ENCODE data around the gene MPRIP.

The MPRIP gene

GRCh38 chr17:17127730-17128291, 85.6 kb downstream of the MPRIP start:
- TF ChIP-seq RAD21 (IDR thresholded peaks at IDR 0.05; ENCODE audit: low read depth), result no peak
- TF ChIP-seq YY1 (IDR thresholded peaks at IDR 0.05; ENCODE audit: low read depth), result no peak
- TF ChIP-seq TEAD4 (IDR thresholded peaks at IDR 0.05), result no peak
- TF ChIP-seq CREB1 (IDR thresholded peaks at IDR 0.05; ENCODE audit: low read depth), result no peak
- no peak for TF ChIP-seq NFIC (IDR thresholded peaks at IDR 0.05)
- no peak for TF ChIP-seq ZBTB7A (IDR thresholded peaks at IDR 0.05; ENCODE audit: low read depth)
- TF ChIP-seq FOXM1 (IDR thresholded peaks at IDR 0.05; ENCODE audit: borderline replicate concordance, low read depth), result no peak
- TF ChIP-seq EP300 (IDR thresholded peaks at IDR 0.05; ENCODE audit: borderline replicate concordance), result no peak
- TF ChIP-seq MAX (IDR thresholded peaks at IDR 0.05), result no peak
- no peak for TF ChIP-seq TCF12 (IDR thresholded peaks at IDR 0.05; ENCODE audit: low read depth)
- TF ChIP-seq USF1 (IDR thresholded peaks at IDR 0.05), result no peak
- no peak for TF ChIP-seq EGR1 (IDR thresholded peaks at IDR 0.05)
- no peak for TF ChIP-seq CEBPB (IDR thresholded peaks at IDR 0.05)
- TF ChIP-seq REST (IDR thresholded peaks at IDR 0.05; ENCODE audit: low read depth), result no peak
- no peak for TF ChIP-seq TAF1 (IDR thresholded peaks at IDR 0.05; ENCODE audit: low read depth)

GRCh38 chr17:17128476-17129075, 86.3 kb downstream of the MPRIP start:
- TF ChIP-seq USF1 (IDR thresholded peaks at IDR 0.05) (no peak), TAF1 (IDR thresholded peaks at IDR 0.05; ENCODE audit: low read depth) (no peak), YY1 (IDR thresholded peaks at IDR 0.05; ENCODE audit: low read depth) (no peak), TEAD4 (IDR thresholded peaks at IDR 0.05) (no peak), MAX (IDR thresholded peaks at IDR 0.05) (no peak), FOXM1 (IDR thresholded peaks at IDR 0.05; ENCODE audit: borderline replicate concordance, low read depth) (no peak), NFIC (IDR thresholded peaks at IDR 0.05) (no peak), ZBTB7A (IDR thresholded peaks at IDR 0.05; ENCODE audit: low read depth) (no peak), REST (IDR thresholded peaks at IDR 0.05; ENCODE audit: low read depth) (no peak), EP300 (IDR thresholded peaks at IDR 0.05; ENCODE audit: borderline replicate concordance) (no peak), EGR1 (IDR thresholded peaks at IDR 0.05) (no peak), RAD21 (IDR thresholded peaks at IDR 0.05; ENCODE audit: low read depth) (no peak), CREB1 (IDR thresholded peaks at IDR 0.05; ENCODE audit: low read depth) (no peak)

- TF ChIP-seq TAF1 (IDR thresholded peaks at IDR 0.05; ENCODE audit: low read depth) (no peak), YY1 (IDR thresholded peaks at IDR 0.05; ENCODE audit: low read depth) (no peak), FOXM1 (IDR thresholded peaks at IDR 0.05; ENCODE audit: borderline replicate concordance, low read depth) (no peak)
These were observed 87.2 kb downstream of the MPRIP start for GRCh38 chr17:17129466-17129865.

- TF ChIP-seq RAD21 (IDR thresholded peaks at IDR 0.05; ENCODE audit: low read depth) (no peak), TEAD4 (IDR thresholded peaks at IDR 0.05) (no peak), CEBPB (IDR thresholded peaks at IDR 0.05) (no peak), MAX (IDR thresholded peaks at IDR 0.05) (no peak), CREB1 (IDR thresholded peaks at IDR 0.05; ENCODE audit: low read depth) (no peak), EGR1 (IDR thresholded peaks at IDR 0.05) (no peak), FOXM1 (IDR thresholded peaks at IDR 0.05; ENCODE audit: borderline replicate concordance, low read depth) (no peak), NFIC (IDR thresholded peaks at IDR 0.05) (no peak), TCF12 (IDR thresholded peaks at IDR 0.05; ENCODE audit: low read depth) (no peak), YY1 (IDR thresholded peaks at IDR 0.05; ENCODE audit: low read depth) (no peak), EP300 (IDR thresholded peaks at IDR 0.05; ENCODE audit: borderline replicate concordance) (no peak), USF1 (IDR thresholded peaks at IDR 0.05) (no peak), ZBTB7A (IDR thresholded peaks at IDR 0.05; ENCODE audit: low read depth) (no peak), REST (IDR thresholded peaks at IDR 0.05; ENCODE audit: low read depth) (no peak), TAF1 (IDR thresholded peaks at IDR 0.05; ENCODE audit: low read depth) (no peak)
These were observed 88.0 kb downstream of the MPRIP start for GRCh38 chr17:17130077-17130844.

Data from Ishikawa (cell line).